Right renal cortex interstitium (tissue), 3 donors: ENCODE data around the gene SKIDA1. TPM values are rescaled to one million over a fixed set of nuclear protein-coding genes. Genes with fewer than 3 reads are reported as not detected.

Source experiments
- DNase-seq, 3 donors: peaks; one replicate each; pipeline ENCODE4 v3.0.0-alpha.2; 2013; ENCODE audit warnings: low read depth in 3 of 3, low spot score in 2 of 3
- polyA plus RNA-seq, 3 donors: library from polyadenylated mRNA; unstranded; fragments of 120-200 nt; gene quantifications; one replicate each; pipeline ENCODE4 v1.2.1, GENCODE V29; 2013; ENCODE audit not compliant: insufficient read length in 3 of 3

SKIDA1 gene
- polyA plus RNA-seq, 3 donors, result 10.3 to 12.1 (median 10.3) TPM

DNA sequence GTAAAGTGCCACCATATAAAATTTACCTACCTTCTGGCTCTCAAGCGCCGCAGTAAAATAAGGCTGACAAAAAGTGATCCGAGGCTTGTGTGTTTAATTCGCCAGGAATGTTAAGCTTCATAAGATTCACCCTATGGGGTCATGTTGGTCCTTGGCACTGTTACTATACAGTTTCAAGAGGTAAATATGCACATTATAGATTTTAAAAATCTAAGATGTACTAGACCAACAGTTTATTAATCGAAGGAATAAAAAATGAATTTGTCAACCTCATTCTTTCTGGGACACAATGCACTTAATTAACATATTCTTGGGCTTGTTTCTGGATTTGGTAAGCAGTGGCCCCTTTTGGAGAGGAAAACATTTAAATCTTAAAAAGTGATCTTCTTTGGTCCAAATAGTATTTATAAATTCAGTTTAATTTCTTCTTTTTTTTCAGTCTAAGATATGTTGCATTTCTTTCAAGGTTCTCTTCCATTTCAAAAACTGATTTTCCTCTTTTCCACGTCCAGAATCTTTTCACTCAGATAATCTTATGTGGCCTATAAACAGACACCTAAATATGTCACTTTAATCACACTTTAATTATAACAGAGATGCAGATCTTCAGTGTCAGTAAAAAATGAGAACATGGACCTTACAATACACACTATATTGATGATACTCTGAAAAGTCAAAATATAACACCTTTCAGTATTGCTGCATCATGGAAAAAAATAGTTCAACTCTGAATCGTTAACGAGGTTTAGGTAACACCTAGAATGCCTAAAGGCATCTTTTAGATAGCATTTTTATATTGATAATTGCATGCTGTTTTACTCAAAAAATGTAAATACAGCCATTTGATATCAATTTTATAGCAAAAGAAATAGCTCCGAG, 3.8 kb upstream of the SKIDA1 start:
- DNase-seq, result no peak

DNA sequence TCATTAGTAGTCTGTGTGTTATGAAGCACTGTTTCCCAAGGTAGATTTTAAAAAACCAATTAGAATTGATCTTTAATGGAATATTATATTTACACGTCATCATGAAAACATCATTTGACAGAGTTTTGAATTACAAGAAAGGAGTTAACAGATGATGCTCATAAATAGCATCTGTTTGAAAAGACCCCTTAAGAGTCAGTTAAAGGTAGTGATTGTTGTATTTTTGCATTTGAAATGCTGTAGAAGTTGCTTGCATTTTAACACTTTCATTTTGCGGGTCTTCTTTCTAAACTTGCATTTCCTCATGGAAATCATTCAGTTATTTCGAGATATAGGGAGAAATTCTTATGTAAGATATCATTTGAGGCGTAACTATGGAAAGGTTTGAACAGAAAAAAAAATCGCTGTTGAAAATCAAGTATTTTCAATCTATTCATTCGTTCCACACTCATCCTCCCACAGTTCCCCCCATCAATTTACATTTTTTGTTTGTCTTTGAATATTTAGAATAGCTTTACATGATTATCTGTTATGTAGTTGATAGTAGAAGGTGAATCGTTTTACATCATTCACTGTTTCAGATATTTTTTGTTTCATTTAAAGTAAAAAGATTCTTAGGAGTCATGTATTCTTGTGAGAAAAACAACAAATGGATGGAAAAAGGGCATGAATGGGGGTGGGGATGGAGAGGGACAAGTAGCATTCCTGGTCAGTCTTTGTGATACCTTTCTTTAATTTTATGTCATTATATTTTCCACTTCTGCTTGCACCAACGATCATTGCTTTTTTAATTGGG, 3.0 kb upstream of the SKIDA1 start:
- DNase-seq, result no peak

DNA sequence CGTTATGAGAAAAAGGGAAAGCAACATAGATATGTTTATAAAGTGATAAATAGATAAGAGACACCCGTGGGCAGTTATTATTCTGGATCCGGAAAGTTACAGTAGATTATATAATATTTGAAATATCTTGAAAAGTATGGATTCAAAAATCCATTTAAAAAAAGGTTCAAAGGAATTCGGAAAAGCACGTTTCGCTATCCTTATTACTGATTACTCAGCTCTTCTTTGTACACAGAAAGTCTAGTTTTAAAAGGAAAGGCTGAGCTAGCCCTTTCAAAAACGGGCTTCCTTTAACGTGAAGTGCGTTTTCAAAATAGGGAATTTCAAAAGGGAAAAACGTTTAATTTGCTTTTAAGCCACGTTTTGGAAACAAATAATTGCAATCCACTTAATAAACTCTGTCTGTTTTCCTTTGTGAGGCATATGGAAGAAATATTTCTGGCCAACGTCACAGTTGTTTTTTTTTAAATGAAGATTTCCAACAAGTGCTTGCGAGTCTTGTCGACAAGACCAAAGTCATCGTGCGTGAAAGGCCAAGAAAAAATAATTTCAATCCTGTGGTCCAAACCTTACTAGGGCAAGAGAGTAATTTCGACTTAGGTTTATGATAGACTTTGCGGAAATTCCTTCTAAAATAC, 2.2 kb upstream of the SKIDA1 start:
- no peak for DNase-seq

DNA sequence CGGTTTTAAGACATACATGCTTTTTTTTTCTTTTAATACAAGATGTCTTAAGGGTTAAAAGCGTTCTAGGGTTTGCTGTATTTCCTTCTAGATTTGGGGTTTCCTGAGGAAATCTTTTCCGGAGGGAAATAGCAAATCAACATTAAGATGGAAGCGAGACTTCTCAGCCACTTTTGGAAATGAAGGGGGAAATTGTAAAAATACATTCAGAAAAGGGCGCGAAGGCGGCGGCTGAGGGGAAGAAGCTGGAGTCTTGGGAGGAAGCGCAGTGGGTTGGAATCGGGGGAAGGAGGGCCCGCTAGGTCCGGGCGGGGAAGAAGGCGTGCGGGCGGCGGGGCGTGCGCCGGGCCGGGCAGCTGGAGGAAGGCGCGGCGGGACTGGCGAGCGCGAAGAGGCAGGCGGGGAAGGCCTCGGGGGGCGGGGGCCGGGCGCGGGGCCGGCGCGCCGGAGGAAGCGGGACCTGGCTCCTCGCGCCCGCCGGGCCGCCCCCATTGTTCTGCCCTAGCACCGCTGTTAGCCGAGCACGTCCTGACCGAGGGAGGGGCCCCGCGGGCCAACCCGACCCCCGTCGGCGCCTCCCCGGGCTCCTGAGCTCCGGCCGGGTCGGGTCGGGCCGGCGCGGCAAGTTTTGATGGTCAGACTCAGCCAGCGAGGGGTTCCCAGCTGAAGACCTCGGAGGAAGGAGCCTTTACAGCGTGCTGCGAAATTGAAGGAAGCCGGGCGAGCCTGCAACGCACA, 1.5 kb upstream of the SKIDA1 start:
- no peak for DNase-seq

DNA sequence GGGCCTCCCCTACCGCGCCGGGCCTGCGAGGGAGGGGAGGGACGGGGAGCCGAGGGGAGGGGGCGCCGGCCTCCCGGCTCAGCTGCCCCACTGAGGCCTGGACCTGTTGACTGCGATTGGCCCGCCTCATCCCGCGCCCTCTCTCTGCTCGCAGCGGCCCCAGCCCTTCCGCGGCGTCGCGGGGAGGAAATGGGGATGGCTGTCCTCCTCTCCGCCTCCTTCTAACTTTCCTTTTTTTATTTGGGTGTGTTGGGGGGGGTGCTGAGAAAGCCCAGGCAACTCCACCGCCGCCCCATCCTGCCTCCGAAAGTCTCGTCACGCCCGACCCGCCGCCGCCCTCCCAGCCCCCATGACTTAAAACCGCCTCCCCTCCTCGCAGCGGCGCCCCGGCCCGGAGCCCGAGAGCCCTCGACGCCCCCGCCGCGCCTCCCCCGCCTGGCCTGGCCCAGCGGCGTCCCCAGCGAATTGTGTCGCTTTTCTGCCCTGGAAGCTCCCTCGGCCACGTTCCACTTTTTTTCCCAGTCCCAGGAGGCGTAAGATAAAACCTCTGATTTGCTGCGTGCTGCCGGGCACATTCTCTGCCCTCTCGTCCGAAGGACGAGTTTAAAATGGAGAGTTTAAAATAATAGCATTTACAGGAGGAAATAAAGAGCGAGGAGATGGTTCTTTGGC, 842 bp upstream of the SKIDA1 start:
- DNase-seq, result peak in 1 of 3 donors; percentile 82

DNA sequence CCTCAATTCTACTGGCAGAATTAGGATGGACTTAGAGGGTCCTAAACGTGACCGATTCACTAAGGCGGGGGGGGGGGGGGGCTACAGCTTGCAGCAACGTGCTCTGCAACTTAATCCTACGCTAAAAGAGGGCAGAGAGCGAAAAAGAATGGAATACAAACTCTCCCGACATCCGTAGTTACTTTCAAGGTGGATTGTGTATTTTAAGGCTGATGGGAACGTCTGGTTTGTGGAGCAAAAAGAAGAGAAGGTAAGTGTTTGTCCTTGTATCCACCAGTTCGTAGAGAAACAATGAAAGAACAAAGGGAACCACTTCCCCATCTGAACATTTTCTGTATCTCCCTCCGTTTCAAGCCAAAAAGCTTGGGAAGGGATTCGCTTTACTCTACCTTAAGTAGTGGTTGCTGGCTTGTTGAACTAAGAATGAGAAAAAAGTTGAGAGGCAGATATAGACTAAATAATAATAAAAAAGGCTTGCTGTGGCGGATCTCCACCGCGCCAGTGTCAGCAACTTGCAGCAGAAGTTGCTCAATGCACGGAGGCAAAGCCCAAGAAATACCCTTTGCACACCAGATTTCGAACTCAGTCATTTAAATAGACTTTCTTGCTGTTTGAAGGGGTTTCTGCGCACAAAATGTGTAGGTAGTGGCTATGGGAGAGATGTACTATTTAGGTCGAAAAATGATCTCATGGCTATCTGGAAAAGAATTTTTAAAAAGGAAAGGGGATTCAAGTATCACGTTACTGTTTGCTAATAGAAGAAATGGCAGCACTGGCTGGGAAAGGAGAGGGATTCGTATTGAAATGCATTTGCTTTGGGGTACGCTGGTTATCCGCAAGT, 736 bp downstream of the SKIDA1 start:
- no peak for DNase-seq

DNA sequence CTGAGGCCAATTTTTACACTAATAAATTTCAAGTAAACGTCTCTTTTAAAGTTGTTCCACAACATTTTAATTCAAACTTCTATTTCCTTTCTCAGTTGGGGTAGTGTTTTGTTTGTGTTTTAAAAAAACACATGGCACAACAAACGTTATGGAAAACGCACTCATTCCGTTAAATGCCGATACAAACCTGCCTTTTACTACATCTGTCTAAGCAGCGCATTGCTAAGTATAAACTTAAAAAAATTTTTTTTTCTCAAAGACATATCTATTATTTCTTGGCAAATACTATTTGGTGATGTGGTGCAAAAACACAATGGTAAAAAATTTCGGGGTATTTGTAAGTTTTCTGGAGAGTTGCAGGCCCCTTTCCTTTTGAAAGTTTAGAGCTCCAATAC, 1.4 kb downstream of the SKIDA1 start:
- DNase-seq, result no peak

DNA sequence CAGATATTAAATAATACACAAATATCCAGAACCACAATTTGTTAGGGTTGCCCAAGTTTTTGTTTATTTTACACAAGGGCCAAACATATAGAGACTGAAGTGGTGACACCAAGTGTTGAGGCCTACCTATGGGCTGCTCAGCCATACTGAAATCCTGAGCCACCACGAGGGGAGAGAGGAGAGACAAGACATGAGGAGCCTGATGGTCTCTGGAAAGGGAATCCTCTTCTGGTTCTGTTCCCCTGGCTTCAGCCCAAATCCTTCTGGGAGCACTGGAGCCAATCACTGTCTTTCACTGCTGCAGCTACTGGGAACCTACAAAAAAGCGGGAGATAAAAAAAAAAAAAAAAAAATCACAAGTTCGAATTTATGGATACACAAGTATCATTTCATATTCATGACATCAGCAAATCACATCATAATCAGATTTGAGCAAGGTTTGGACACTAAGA, 1.9 kb downstream of the SKIDA1 start:
- DNase-seq, result no peak

DNA sequence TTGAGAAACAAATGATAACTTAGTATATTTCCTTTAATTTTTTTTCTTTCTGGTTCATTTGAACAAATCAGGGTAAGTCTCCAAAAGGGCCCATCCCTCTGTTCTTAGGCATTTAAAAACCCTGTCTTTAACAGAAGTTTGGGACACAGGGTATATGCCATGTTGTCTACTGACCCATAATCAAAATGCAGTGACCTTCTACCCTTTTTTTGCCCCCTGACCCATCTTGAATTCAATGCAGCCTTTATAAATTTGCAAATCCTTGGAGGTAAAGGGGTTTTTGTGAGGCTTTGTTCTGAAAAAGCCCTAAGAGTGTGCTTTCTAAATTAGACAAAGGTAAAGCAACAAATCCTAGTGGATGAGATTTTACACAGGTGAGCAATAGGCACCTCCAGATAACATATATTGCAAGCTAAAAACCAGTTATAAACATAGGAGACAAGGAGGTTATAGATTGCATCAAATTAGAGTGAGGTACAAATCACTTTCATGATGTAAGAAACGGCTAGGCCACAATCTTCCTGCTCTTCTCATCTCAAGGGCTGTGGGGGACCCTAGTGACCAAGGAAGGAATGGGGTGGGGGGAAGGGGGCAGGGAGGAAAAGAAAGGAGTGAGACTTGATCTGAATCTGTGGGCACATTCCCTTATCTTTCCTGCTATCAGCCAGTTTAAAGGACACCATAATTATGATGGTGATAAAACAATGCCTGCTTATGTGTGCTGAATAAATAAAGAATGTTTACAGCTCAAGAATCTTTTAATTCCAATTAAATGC, 2.7 kb downstream of the SKIDA1 start:
- DNase-seq, result no peak

DNA sequence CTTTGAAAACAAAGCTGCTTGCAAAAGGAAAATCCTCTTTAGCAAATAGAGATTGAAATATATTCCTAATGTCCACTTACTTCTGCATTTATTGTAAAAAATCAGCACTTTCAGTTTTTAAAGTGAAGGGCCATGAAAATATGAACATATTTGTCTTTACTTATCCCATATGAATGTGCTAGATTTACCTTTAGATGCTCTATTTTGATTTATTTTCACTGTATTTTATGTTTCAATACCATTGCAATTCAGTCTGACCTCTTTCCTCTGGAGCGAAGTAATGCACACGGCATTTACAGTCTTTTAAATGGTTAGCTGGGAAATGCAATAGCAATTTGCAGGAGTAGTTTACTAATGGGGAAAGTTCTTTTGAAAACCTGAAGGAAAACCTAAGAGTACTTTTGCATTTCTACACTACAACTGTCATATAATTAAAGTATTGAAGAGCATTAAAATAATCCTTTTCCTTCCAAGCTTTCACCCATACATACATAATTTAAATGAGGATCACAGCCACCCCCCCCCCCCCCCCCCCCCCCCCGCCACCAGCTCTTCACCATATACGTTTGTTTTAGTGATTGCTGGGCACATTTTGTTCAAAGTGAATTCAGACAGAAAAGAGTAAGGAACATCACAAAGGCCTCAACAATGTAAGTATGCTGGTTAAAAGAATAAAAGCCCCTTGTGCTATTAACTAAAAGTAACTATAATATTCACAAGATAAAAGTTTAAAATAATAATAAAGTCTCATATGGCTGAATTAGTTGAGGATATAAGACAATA, 3.5 kb downstream of the SKIDA1 start:
- no peak for DNase-seq

DNA sequence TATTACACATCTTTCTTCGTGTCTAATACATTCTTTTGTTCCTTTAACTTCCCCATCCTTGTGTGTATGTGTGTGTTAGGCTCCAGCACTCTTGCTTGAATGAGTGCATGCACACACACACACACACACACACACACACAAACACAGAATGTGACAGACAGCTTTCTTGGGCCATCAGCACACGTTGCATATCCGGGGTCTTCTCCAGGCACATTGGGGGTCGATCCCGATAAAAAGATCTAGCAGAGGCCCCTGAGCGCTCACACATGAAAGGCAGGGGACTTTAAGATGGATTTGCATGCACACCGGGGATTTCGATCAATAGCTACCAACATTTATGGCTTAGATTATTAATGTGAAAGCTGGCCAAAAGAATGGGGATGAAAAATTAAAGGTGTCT, 4.5 kb downstream of the SKIDA1 start:
- DNase-seq, result no peak

DNA sequence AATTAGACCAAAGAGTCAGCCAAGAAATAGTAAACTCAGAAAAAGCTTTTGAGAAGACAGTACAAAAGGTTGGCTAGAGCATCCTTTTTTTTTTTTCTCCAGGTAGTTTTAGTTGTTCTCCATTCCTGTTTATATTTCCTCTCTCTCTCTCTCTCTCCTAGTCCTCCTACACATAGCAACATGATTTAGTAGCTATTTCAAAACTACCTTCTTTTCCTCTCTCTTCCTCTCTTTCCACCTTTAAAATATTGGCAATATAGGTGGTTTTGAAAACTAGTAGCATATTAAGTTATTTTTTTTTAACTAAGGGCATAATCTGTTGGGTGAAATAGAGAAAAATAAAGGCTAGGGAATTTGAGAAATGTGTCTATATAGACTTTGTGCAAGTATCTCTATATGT, 5.0 kb downstream of the SKIDA1 start:
- no peak for DNase-seq

DNA sequence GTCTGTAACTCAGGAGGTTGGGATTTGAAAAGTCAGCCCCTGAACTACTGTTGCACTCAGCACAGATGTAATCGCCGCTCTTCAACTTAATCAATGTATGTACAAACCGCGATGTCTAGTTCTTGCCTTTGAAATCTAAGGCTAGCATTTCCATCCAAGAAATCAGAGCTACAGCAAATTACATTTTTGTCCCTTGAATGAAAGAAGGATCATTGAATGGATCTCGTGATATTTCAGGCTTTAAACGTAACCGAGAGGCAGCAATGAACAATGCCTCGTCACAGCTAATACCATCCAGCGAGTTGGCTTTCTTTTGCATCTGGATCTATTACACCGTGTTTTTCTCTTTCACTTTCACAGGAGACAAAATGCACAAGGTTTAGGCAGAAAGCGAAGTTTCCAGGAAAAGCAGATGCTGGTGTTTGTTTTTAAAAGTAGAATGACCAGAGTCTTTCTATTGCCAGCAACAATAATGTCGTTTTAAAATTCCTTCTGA, 5.5 kb downstream of the SKIDA1 start:
- DNase-seq, result no peak

DNA sequence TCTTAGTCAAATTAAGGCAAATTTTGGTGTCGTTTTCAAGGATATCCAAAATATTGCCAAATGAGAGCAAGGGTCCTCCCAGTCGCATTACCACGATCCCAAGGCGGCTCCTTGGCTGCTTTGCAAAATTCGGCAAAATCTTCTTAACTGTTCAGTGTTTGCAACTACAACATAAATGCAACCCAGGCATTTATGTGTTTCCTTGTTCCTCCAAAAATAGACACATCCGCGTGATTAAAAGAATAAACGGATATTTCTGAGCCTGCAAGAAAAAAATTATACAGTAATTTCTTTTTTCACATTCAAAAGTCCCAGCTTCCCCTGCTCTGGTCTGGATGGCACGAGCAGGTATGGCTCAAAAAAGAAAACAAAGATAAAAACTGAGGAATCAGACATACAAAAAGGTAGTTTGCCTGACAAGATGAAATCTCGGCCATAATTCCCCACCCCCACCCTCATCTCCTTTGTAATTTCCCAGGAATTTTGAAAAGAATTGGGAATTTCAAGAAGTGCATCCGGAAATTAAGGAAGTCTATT, 6.0 kb downstream of the SKIDA1 start:
- no peak for DNase-seq

DNA sequence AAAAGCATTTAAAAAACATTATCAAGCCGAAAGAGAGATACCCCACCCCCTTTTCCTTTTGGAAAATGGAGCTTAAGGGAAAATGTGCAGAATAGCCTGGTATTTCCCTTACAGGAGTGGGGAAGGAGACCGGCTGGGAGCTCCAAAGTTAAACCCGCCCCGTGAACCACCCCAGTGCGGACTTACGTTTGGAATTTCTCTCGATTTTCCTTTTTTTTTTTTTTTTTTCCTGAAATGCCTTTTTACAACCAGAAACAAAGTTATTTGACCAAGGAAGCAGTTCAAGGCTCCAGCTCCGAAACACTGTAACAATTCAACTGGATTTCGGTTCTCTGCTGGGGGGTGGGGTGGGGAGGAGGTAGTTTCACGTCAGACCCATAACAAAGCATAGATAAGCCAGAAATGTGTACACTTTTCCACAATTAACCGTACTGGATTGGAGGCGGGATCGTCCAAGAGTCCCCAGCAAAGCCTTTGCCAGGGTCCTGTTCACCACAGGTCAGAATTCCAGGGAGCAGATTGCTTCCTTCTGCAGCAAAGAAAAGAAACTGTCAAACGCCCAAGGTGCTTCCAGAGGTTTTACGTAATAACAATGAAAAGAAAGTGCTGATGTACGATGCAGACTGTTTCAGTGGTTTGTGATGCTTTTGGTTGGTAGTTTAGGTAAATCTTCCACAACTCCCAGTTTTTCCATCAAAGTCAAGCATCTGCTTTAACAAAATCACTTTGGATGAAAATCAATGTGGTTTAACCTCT, 6.7 kb downstream of the SKIDA1 start:
- peak in 1 of 3 donors; percentile 53 for DNase-seq

DNA sequence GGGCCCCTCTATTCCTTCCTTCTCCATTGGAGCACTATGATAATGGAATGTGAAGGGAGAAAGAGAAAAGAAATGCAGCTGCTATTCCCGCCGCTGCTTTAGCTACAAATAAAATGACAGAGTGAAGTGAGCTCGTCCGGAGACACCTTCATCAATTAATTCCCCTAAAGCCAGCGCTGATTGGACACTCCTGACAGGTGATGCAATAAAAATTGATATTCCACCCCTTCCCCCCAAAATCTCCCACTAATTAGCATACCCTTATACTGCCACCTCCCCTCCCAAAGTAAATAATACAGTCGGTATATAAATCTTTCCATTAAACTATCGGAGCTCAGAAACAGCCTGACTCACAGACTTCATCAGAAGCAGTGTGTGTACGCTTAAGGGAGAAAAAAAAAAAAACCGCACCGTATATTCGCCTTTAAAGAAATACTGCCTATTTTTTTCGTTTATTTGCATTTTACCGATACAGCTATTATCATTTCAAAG, 7.3 kb downstream of the SKIDA1 start:
- peak in 1 of 3 donors; percentile 83 for DNase-seq
